ENCODE results near the gene NOD1. TPM values are rescaled to one million over a fixed set of nuclear protein-coding genes. Genes with fewer than 3 reads are reported as not detected.
A peak's percentile ranks its signal among the peaks of the same experiment; 100 is the strongest.

Gene NOD1
- total and polyA plus RNA-seq, 11 donors: 5.3 to 28.8 (median 9.0) TPM

GRCh38 chr7:30427296-30428070 is 51.1 kb downstream of the NOD1 start:
- intact Hi-C loops (cut with DNase I): loop anchor here in 1 of 10 donors (10.0 kb wide), 1 partner anchor 137 kb away; no protein-coding TSS in a partner anchor
- H3K9me3 ChIP-seq: no peaks in the 10 kb centered on the region
- peaks cover 0 to 79% (median 64%) of the 10 kb centered on the region in 9 donors for H3K36me3 ChIP-seq
- peaks cover 5 to 66% (median 21%) of the 10 kb centered on the region in 12 donors for H3K4me1 ChIP-seq
- H3K27ac ChIP-seq: peak overlapping the region in 2 of 12 donors; percentile 22 to 90
- DNase-seq: peak in 1 of 5 donors; percentile 44
- 88 to 94% (median 89%) methylated on average over 5 to 6 of the region's 6 CpGs for WGBS, 4 donors
- TF ChIP-seq CTCF (IDR thresholded peaks at IDR 0.05) (no peak), POLR2A (IDR thresholded peaks at IDR 0.05) (no peak)
- H3K4me3 ChIP-seq: no peak overlapping the region
- H3K27me3 ChIP-seq: no peaks in the 10 kb centered on the region
- peak in 3 of 4 donors; percentile 29 to 62 (median 44) for ATAC-seq

- intact Hi-C loops (cut with DNase I): loop anchor here in 1 of 10 donors (10.0 kb wide), 1 partner anchor 140 kb away; no protein-coding TSS in a partner anchor
- 75 to 90% (median 85%) methylated on average over 4 to 5 of the region's 5 CpGs for WGBS, 4 donors
- Histone ChIP-seq H3K27ac (no peak overlapping the region), H3K4me1 (peaks cover 0 to 37% (median 2%) of the 10 kb centered on the region in 12 donors), H3K36me3 (peaks cover 0 to 57% (median 56%) of the 10 kb centered on the region in 9 donors), H3K27me3 (no peaks in the 10 kb centered on the region), H3K4me3 (no peak overlapping the region), H3K9me3 (no peaks in the 10 kb centered on the region)
- no peak for DNase-seq
- no peak for TF ChIP-seq POLR2A (IDR thresholded peaks at IDR 0.05)
- no peak for TF ChIP-seq CTCF (IDR thresholded peaks at IDR 0.05)
- ATAC-seq: no peak
These were observed 54.1 kb downstream of the NOD1 start for GRCh38 chr7:30424506-30424905.

GRCh38 chr7:30423788-30424505 is 54.6 kb downstream of the NOD1 start:
- ATAC-seq: no peak
- no peaks in the 10 kb centered on the region for H3K9me3 ChIP-seq
- peaks cover 0 to 51% (median 50%) of the 10 kb centered on the region in 9 donors for H3K36me3 ChIP-seq
- H3K4me3 ChIP-seq: no peak overlapping the region
- H3K4me1 ChIP-seq: peaks cover 0 to 31% (median 0%) of the 10 kb centered on the region in 12 donors
- WGBS, 4 donors: 89 to 94% (median 90%) methylated on average over 13 to 14 of the region's 14 CpGs
- no peak overlapping the region for H3K27ac ChIP-seq
- H3K27me3 ChIP-seq: no peaks in the 10 kb centered on the region
- no peak for TF ChIP-seq CTCF (IDR thresholded peaks at IDR 0.05)
- TF ChIP-seq POLR2A (IDR thresholded peaks at IDR 0.05): no peak
- intact Hi-C loops (cut with DNase I): loop anchor here in 1 of 10 donors (10.0 kb wide), 1 partner anchor 141 kb away; no protein-coding TSS in a partner anchor
- no peak for DNase-seq

GRCh38 chr7:30422922-30423321 is 55.7 kb downstream of the NOD1 start:
- intact Hi-C loops (cut with DNase I): loop anchor here in 1 of 10 donors (10.0 kb wide), 1 partner anchor 142 kb away; no protein-coding TSS in a partner anchor
- TF ChIP-seq POLR2A (IDR thresholded peaks at IDR 0.05): no peak
- no peak for TF ChIP-seq CTCF (IDR thresholded peaks at IDR 0.05)
- H3K27me3 ChIP-seq: no peaks in the 10 kb centered on the region
- DNase-seq (no peak), ATAC-seq (peak in 1 of 4 donors; percentile 30)
- H3K27ac ChIP-seq: no peak overlapping the region
- no peaks in the 10 kb centered on the region for H3K9me3 ChIP-seq
- peaks cover 0 to 21% (median 0%) of the 10 kb centered on the region in 12 donors for H3K4me1 ChIP-seq
- H3K36me3 ChIP-seq: peaks cover 0 to 41% (median 40%) of the 10 kb centered on the region in 9 donors
- no peak overlapping the region for H3K4me3 ChIP-seq
- WGBS, 4 donors: 79 to 88% (median 86%) methylated on average over 6 of the region's 6 CpGs

All from heart left ventricle (tissue), 16 donors.